IMR-90 (cell line): ENCODE results near the gene ATG9B. TPM values are rescaled to one million over a fixed set of nuclear protein-coding genes. Genes with fewer than 3 reads are reported as not detected.
A peak's percentile ranks its signal among the peaks of the same experiment; 100 is the strongest.

Source experiments
- ATAC-seq: fragments of 200-7000 bp; cut with Tn5 transposase; 2 replicates; pipeline ENCODE4 v1.9.1; 2020; ENCODE audit warnings: low read depth, mild to moderate bottlenecking, moderate library complexity
- BruUV-seq: library from RNA; stranded (reverse); fragments of 400-500 nt; replicated peaks from 2 replicates; lab custom pipeline; 2021; lab: Mats Ljungman, UMichigan
- CTCF ChIA-PET: fragments of 300-600 bp; formaldehyde crosslinking; extraction: SDS; loops from one replicate; lab custom pipeline; 2021; ENCODE audit warnings: antibody characterized with exemption; lab: Yijun Ruan, JAX
- POLR2A ChIA-PET: fragments of 300-600 bp; sonication (Branson Sonifier 250); formaldehyde crosslinking; loops from one replicate; lab custom pipeline; 2022; ENCODE audit warnings: antibody characterized with exemption; ENCODE audit not compliant: unreplicated experiment; lab: Charles Lee
- DNase-seq: peaks from one replicate; pipeline ENCODE4 v3.0.0; 2013
- H2AFZ ChIP-seq: replicated peaks from 2 replicates; pipeline ENCODE3; 2013; ENCODE audit warnings: low read length, mild to moderate bottlenecking; ENCODE audit not compliant: poor library complexity
- H2AK5ac ChIP-seq: 2 replicates; pipeline ENCODE4 v1.6.1; 2013; ENCODE audit warnings: low read depth, low read length, inconsistent platforms
- H2AK9ac ChIP-seq: replicated peaks from 2 replicates; pipeline ENCODE3; 2013; ENCODE audit warnings: mild to moderate bottlenecking, low read depth, low read length, moderate library complexity; ENCODE audit not compliant: poor library complexity
- H2BK120ac ChIP-seq: 2 replicates; pipeline ENCODE4 v1.6.1; 2013; ENCODE audit warnings: low read depth, low read length, inconsistent platforms
- H2BK15ac ChIP-seq: 3 replicates; pipeline ENCODE4 v1.6.1; 2013; ENCODE audit warnings: low read depth, low read length, inconsistent platforms
- H2BK20ac ChIP-seq: 2 replicates; pipeline ENCODE4 v1.6.1; 2013; ENCODE audit warnings: low read depth, mild to moderate bottlenecking, inconsistent platforms, low read length, moderate library complexity
- H2BK5ac ChIP-seq: 2 replicates; pipeline ENCODE4 v1.6.1; 2013; ENCODE audit warnings: mild to moderate bottlenecking, low read depth, low read length, inconsistent platforms; ENCODE audit not compliant: poor library complexity, severe bottlenecking
- H3K14ac ChIP-seq: replicated peaks from 2 replicates; pipeline ENCODE4 v1.6.1; 2013; ENCODE audit warnings: low read depth, low read length, inconsistent platforms
- H3K18ac ChIP-seq: 2 replicates; pipeline ENCODE4 v1.6.1; 2013; ENCODE audit warnings: low read depth, low read length, control low read depth
- H3K23ac ChIP-seq: 2 replicates; pipeline ENCODE4 v1.6.1; 2013; ENCODE audit warnings: low read depth, low read length, inconsistent platforms
- H3K27ac ChIP-seq: 2 replicates; pipeline ENCODE4 v1.5.1; 2013; ENCODE audit warnings: mild to moderate bottlenecking, control low read depth, low read length; ENCODE audit not compliant: insufficient read depth
- H3K27me3 ChIP-seq: 2 replicates; pipeline ENCODE4 v1.6.1; 2013; ENCODE audit warnings: low read length; ENCODE audit not compliant: control insufficient read depth, insufficient read depth
- H3K36me3 ChIP-seq: 2 replicates; pipeline ENCODE4 v1.6.1; 2013; ENCODE audit warnings: low read length, mixed read lengths; ENCODE audit not compliant: control insufficient read depth, insufficient read depth
- H3K4ac ChIP-seq: 2 replicates; pipeline ENCODE4 v1.6.1; 2013; ENCODE audit warnings: low read depth, low read length, inconsistent platforms
- H3K4me1 ChIP-seq: 2 replicates; pipeline ENCODE4 v1.6.1; 2013; ENCODE audit warnings: low read length, mixed read lengths; ENCODE audit not compliant: control insufficient read depth, insufficient read depth
- H3K4me2 ChIP-seq: 2 replicates; pipeline ENCODE4 v1.6.1; 2013; ENCODE audit warnings: low read depth, mild to moderate bottlenecking, control low read depth, low read length, moderate library complexity
- H3K4me3 ChIP-seq: 2 replicates; pipeline ENCODE4 v1.5.1; 2013; ENCODE audit warnings: low read depth, mild to moderate bottlenecking, control low read depth, low read length, moderate library complexity; ENCODE audit not compliant: insufficient read depth
- H3K56ac ChIP-seq: 2 replicates; pipeline ENCODE4 v1.6.1; 2013; ENCODE audit warnings: low read length, inconsistent platforms; ENCODE audit not compliant: insufficient read depth; ENCODE audit errors: extremely low read depth
- H3K79me1 ChIP-seq, 2 experiments: 2 replicates each; pipeline ENCODE4 v1.6.1; 2013; ENCODE audit warnings: low read length in 2 of 2, inconsistent platforms in 1 of 2, low read depth in 1 of 2
- H3K9ac ChIP-seq: 2 replicates; pipeline ENCODE4 v1.6.1; 2013; ENCODE audit warnings: low read depth, low read length, control low read depth
- H3K9me1 ChIP-seq: 2 replicates; pipeline ENCODE4 v1.6.1; 2013; ENCODE audit warnings: low read length, inconsistent platforms; ENCODE audit not compliant: insufficient read depth
- H3K9me3 ChIP-seq: 2 replicates; pipeline ENCODE4 v1.6.1; 2013; ENCODE audit warnings: low read length; ENCODE audit not compliant: control insufficient read depth, insufficient read depth
- H4K20me1 ChIP-seq: 2 replicates; pipeline ENCODE4 v1.6.1; 2013; ENCODE audit warnings: low read length, inconsistent platforms; ENCODE audit not compliant: insufficient read depth
- H4K5ac ChIP-seq: 2 replicates; pipeline ENCODE4 v1.6.1; 2013; ENCODE audit warnings: mild to moderate bottlenecking, low read depth, low read length, control low read depth
- H4K8ac ChIP-seq, 2 experiments: 2 replicates each; pipeline ENCODE4 v1.6.1; 2013; ENCODE audit warnings: low read depth in 2 of 2, low read length in 2 of 2, control low read depth in 1 of 2, inconsistent platforms in 1 of 2
- H4K91ac ChIP-seq: 2 replicates; pipeline ENCODE4 v1.6.1; 2013; ENCODE audit warnings: low read depth, low read length, inconsistent platforms; ENCODE audit not compliant: insufficient read depth
- BHLHE40 ChIP-seq: fragments of 150-350 bp; IDR thresholded peaks from 2 replicates; pipeline ENCODE4 v1.6.1; 2016; ENCODE audit warnings: mild to moderate bottlenecking, low read depth, low read length
- CEBPB ChIP-seq: IDR thresholded peaks from 2 replicates; pipeline ENCODE4 v1.6.1; 2012; ENCODE audit warnings: low read depth, low read length, improper control_type of control experiment
- CHD1 ChIP-seq: IDR thresholded peaks from 2 replicates; pipeline ENCODE4 v1.6.1; 2012; ENCODE audit warnings: low read depth, low read length, improper control_type of control experiment
- FOS ChIP-seq: fragments of 150-350 bp; IDR thresholded peaks from 2 replicates; pipeline ENCODE4 v1.6.1; 2016; ENCODE audit warnings: low read depth, low read length
- MAFK ChIP-seq: IDR thresholded peaks from 2 replicates; pipeline ENCODE4 v1.6.1; 2012; ENCODE audit warnings: low read depth, low read length, improper control_type of control experiment
- MAZ ChIP-seq: IDR thresholded peaks from 2 replicates; pipeline ENCODE4 v1.6.1; 2012; ENCODE audit warnings: low read depth, mild to moderate bottlenecking, low read length, improper control_type of control experiment, moderate library complexity, borderline replicate concordance
- MXI1 ChIP-seq: IDR thresholded peaks from 2 replicates; pipeline ENCODE4 v1.6.1; 2012; ENCODE audit warnings: low read depth, mild to moderate bottlenecking, low read length, moderate library complexity, borderline replicate concordance
- NFE2L2 ChIP-seq: fragments of 150-350 bp; IDR thresholded peaks from 2 replicates; pipeline ENCODE4 v1.6.1; 2016; ENCODE audit warnings: low read depth, mild to moderate bottlenecking, low read length
- RAD21 ChIP-seq: IDR thresholded peaks from 2 replicates; pipeline ENCODE4 v1.6.1; 2012; ENCODE audit warnings: low read length, improper control_type of control experiment
- RCOR1 ChIP-seq: IDR thresholded peaks from 2 replicates; pipeline ENCODE4 v1.6.1; 2012; ENCODE audit warnings: mild to moderate bottlenecking, low read length, improper control_type of control experiment; ENCODE audit not compliant: insufficient replicate concordance
- RFX5 ChIP-seq: IDR thresholded peaks from 2 replicates; pipeline ENCODE4 v1.8.0; 2012; ENCODE audit warnings: low read depth, mild to moderate bottlenecking, low read length, moderate library complexity
- SMC3 ChIP-seq: fragments of 150-350 bp; IDR thresholded peaks from 2 replicates; pipeline ENCODE4 v1.6.1; 2016; ENCODE audit warnings: low read depth, mild to moderate bottlenecking, antibody characterized with exemption, low read length, moderate library complexity
- whole genome bisulfite sequencing, 2 experiments: methylation state at CpG; one replicate each; pipeline versions ENCODE4 v1.1.5 to v1.1.7; 2013; ENCODE audit warnings: missing lambda C conversion rate in 2 of 2; ENCODE audit not compliant: insufficient read length in 1 of 2; ENCODE audit errors: extremely low coverage in 2 of 2; 5-methylcytosine and 5-hydroxymethylcytosine counted together
- dilution Hi-C: fragments of 300-500 bp; cut with HindIII; formaldehyde crosslinking; loops from one replicate; pipeline ENCODE4 v1.14.3; 2018; ENCODE audit warnings: low sequenced_read_pairs; ENCODE audit not compliant: unreplicated experiment
- in situ Hi-C: fragments of 300-500 bp; cut with MboI; formaldehyde crosslinking; loops from 3 replicates; pipeline ENCODE4 v1.14.3; 2019; ENCODE audit warnings: low sequenced_read_pairs, inconsistent platforms, mixed read lengths
- intact Hi-C: fragments of 100-400 bp; cut with micrococcal nuclease; formaldehyde crosslinking; loops from 2 replicates; pipeline ENCODE4 v1.10.0; 2022
- polyA plus RNA-seq, 3 experiments: library from polyadenylated mRNA; depleted of rRNA; stranded (reverse); fragments of >200 nt; gene quantifications; 2 replicates each; pipeline ENCODE4 v1.2.3, GENCODE V29; 2012; ENCODE audit warnings: low replicate concordance in 1 of 3
- total RNA-seq: library from RNA; depleted of rRNA; stranded (reverse); fragments of >200 nt; gene quantifications from 2 replicates; pipeline ENCODE4 v1.2.3, GENCODE V29; 2012
- TF ChIP-seq, protein P1 (sequence below): fragments of 150-350 bp; IDR thresholded peaks from 2 replicates; pipeline ENCODE4 v1.6.1; 2016; ENCODE audit warnings: low read depth, mild to moderate bottlenecking, low read length, moderate library complexity, borderline replicate concordance
- TF ChIP-seq, protein P2 (sequence below): conservative IDR thresholded peaks from 2 replicates; pipeline ENCODE4 v1.5.1; 2012; ENCODE audit warnings: mild to moderate bottlenecking, low read depth, low read length, improper control_type of control experiment

ATG9B gene
- total and polyA plus RNA-seq, 2 of the 4 experiments (the other 2 are of a cell fraction): 0.18 to 0.91 TPM

DNA sequence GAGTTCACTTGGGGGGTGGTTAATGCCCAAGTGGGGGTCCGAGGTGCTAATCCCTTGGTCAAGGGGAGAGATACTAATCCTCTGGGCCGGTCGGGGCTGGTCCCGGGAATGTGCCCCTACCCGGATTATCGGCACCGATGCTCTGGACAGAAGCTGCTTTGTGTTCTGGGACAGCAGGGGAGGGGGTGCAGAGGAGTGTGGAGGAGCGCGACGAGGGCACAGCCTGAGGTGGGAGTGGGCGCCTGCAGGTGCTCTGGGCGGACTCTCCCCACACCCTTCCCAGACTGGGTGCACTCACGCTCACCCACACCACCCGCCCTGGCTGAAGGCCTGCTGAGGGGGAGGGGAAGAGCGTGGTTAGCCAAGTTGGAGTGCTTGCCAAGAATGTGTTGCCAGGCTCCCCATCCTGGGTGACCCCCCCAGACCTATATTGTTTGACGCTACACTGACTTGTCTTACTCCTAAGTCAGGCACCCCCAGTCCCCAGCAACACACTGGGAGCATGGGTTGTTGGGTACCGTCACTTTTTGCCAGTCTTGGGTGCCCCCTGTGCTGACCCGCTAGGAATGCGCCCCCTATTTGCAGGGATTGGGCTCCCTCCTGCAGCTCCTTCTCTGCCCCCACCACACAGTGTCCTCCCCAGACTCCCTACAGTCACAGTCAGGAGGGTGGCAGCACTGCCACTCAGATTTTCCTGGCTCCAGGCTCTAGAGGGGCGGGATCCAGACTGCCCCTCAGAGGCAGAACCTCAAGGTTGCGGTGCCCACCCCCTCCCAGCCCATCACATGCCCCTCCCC, 36.3 kb upstream of the ATG9B start (continued):
- TF ChIP-seq, protein P1, sequence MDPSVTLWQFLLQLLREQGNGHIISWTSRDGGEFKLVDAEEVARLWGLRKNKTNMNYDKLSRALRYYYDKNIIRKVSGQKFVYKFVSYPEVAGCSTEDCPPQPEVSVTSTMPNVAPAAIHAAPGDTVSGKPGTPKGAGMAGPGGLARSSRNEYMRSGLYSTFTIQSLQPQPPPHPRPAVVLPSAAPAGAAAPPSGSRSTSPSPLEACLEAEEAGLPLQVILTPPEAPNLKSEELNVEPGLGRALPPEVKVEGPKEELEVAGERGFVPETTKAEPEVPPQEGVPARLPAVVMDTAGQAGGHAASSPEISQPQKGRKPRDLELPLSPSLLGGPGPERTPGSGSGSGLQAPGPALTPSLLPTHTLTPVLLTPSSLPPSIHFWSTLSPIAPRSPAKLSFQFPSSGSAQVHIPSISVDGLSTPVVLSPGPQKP: no peak

GRCh38 chr7:151060113-151060415, 35.8 kb upstream of the ATG9B start:
- Histone ChIP-seq H3K27ac (peak overlapping the region; percentile 97), H2AK5ac (peak overlapping the region; percentile 96), H2BK5ac (peak overlapping the region; percentile 95), H3K14ac (peak overlapping the region; percentile 81), H3K9ac (peak overlapping the region; percentile 84), H4K91ac (peak overlapping the region; percentile 56), H3K36me3 (peaks cover 8% of the 10 kb centered on the region), H3K23ac (peak overlapping the region; percentile 87; the same call in 1 of the 2 replicates), H3K79me1 (peaks cover 24 to 68% of the 10 kb centered on the region in 2 experiments), H3K4ac (peak overlapping the region; percentile 66), H2BK15ac (0 out of 3 replicates have a peak overlapping the region, but pooled peaks have one; percentile 15), H2BK120ac (peak overlapping the region; percentile 48; the same call in 1 of the 2 replicates), H4K5ac (peak overlapping the region; percentile 26; the same call in 1 of the 2 replicates), H2AFZ (peak overlapping the region; percentile 95), H3K27me3 (no peaks in the 10 kb centered on the region), H3K4me1 (peaks cover 43% of the 10 kb centered on the region), H3K9me1 (peaks cover 12% of the 10 kb centered on the region; the same call in 1 of the 2 replicates), H3K4me3 (peak overlapping the region; percentile 94), H2BK20ac (no peak overlapping the region), H3K4me2 (peak overlapping the region; percentile 99), H3K18ac (peak overlapping the region; percentile 22; the same call in 1 of the 2 replicates), H4K8ac (peak overlapping the region in 1 of 2 experiments; percentile 56; a peak in 2 of 4 replicates), H2AK9ac (peak overlapping the region; percentile 100), H4K20me1 (peaks cover 28% of the 10 kb centered on the region), H3K9me3 (no peaks in the 10 kb centered on the region), H3K56ac (peak overlapping the region; percentile 87)
- in situ Hi-C loops (no loop called here), dilution Hi-C loops (no loop called here), intact Hi-C loops (loop anchor here (1.0 kb wide), 1 partner anchor 51 kb away; no protein-coding TSS in a partner anchor)
- POLR2A ChIA-PET: no interaction called here
- no TSS peak for BruUV-seq
- CTCF ChIA-PET: no interaction called here
- no CpG with 5 or more reads among the region's 17 CpGs for WGBS, 2 experiments
- ATAC-seq: no peak
- DNase-seq: no peak
- TF ChIP-seq RFX5: no peak
- TF ChIP-seq CHD1: no peak
- TF ChIP-seq RAD21: no peak
- TF ChIP-seq MXI1: no peak
- no peak for TF ChIP-seq MAZ
- TF ChIP-seq MAFK: no peak
- no peak for TF ChIP-seq RCOR1
- TF ChIP-seq, protein P2, sequence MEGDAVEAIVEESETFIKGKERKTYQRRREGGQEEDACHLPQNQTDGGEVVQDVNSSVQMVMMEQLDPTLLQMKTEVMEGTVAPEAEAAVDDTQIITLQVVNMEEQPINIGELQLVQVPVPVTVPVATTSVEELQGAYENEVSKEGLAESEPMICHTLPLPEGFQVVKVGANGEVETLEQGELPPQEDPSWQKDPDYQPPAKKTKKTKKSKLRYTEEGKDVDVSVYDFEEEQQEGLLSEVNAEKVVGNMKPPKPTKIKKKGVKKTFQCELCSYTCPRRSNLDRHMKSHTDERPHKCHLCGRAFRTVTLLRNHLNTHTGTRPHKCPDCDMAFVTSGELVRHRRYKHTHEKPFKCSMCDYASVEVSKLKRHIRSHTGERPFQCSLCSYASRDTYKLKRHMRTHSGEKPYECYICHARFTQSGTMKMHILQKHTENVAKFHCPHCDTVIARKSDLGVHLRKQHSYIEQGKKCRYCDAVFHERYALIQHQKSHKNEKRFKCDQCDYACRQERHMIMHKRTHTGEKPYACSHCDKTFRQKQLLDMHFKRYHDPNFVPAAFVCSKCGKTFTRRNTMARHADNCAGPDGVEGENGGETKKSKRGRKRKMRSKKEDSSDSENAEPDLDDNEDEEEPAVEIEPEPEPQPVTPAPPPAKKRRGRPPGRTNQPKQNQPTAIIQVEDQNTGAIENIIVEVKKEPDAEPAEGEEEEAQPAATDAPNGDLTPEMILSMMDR: no peak
- TF ChIP-seq SMC3: no peak
- TF ChIP-seq NFE2L2: no peak
- no peak for TF ChIP-seq BHLHE40
- no peak for TF ChIP-seq FOS
- TF ChIP-seq CEBPB: no peak
